PFSK-1 (cell line): ENCODE data around the gene F10.

Source experiments
- FOXP2 ChIP-seq: optimal IDR thresholded peaks from 2 replicates; pipeline ENCODE3; 2011; ENCODE audit warnings: borderline replicate concordance, control low read depth, inconsistent platforms; ENCODE audit not compliant: insufficient read depth; ENCODE audit errors: extremely low read length, extremely low read depth
- POLR2AphosphoS5 ChIP-seq: IDR thresholded peaks from 2 replicates; pipeline ENCODE4 v1.6.1; 2012; ENCODE audit warnings: low read depth, mild to moderate bottlenecking, control low read depth, low read length, moderate library complexity
- REST ChIP-seq, 2 experiments: IDR thresholded peaks; 2 replicates each; pipeline versions ENCODE4 v1.6.1 to v1.8.0; 2011 to 2012; ENCODE audit warnings: low read depth in 2 of 2, low read length in 2 of 2, control low read depth in 1 of 2, inconsistent platforms in 1 of 2, mild to moderate bottlenecking in 1 of 2, moderate library complexity in 1 of 2; ENCODE audit not compliant: insufficient read depth in 1 of 2
- SIN3A ChIP-seq: IDR thresholded peaks from 2 replicates; pipeline ENCODE4 v1.6.1; 2012; ENCODE audit warnings: mild to moderate bottlenecking, low read length, moderate library complexity, borderline replicate concordance; ENCODE audit not compliant: insufficient read depth
- TAF1 ChIP-seq: IDR thresholded peaks from 2 replicates; pipeline ENCODE4 v1.6.1; 2012; ENCODE audit warnings: low read length, control low read depth, borderline replicate concordance; ENCODE audit not compliant: insufficient read depth

Gene F10

DNA sequence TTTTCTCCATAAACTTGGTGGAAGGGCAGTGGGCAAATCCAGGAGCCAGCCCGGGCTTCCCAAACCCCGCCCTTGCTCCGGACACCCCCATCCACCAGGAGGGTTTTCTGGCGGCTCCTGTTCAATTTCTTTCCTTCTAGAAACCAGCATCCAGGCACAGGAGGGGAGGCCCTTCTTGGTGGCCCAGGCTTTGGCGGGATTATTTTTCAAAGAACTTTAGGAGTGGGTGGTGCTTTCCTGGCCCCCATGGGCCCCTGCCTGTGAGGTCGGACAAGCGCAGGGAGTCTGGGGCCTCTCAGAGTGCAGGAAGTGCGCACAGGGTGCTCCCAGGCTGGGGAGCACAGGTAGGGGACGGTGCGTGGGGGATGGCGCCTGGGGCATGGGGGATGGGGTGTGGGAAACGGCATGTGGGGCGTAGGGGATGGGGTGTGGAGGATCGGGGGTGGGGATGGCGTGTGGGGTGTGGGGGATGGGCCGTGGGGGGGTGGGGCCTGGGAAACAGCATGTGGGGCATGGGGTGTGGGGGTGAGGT, 16.6 kb upstream of the F10 start:
- no peak for TF ChIP-seq FOXP2
- TF ChIP-seq REST (IDR thresholded peaks at IDR 0.05; ENCODE audit: insufficient read depth in 1 of 2, low read depth in 2 of 2, low read length in 2 of 2), result no peak
- TF ChIP-seq TAF1, result no peak
- TF ChIP-seq SIN3A, result no peak

- TF ChIP-seq FOXP2, result no peak
- no peak for TF ChIP-seq TAF1
- no peak for TF ChIP-seq REST (IDR thresholded peaks at IDR 0.05; ENCODE audit: insufficient read depth in 1 of 2, low read depth in 2 of 2, low read length in 2 of 2)
- TF ChIP-seq POLR2AphosphoS5, result no peak
- no peak for TF ChIP-seq SIN3A
Observed at GRCh38 chr13:113106711-113107351, 15.8 kb upstream of the F10 start.

- TF ChIP-seq REST (IDR thresholded peaks at IDR 0.05; ENCODE audit: insufficient read depth in 1 of 2, low read depth in 2 of 2, low read length in 2 of 2) (no peak), TAF1 (no peak), FOXP2 (no peak)
Observed at GRCh38 chr13:113109151-113110047, 13.2 kb upstream of the F10 start.

GRCh38 chr13:113110048-113110851, 12.3 kb upstream of the F10 start:
- no peak for TF ChIP-seq FOXP2
- no peak for TF ChIP-seq TAF1
- no peak for TF ChIP-seq SIN3A
- TF ChIP-seq REST (IDR thresholded peaks at IDR 0.05; ENCODE audit: insufficient read depth in 1 of 2, low read depth in 2 of 2, low read length in 2 of 2), result no peak
- TF ChIP-seq POLR2AphosphoS5, result no peak
